HL-60/S4 treated with phorbol 12-myristate 13-acetate at 8.2 ng/mL for 4 days and 3 days (cell line): ENCODE results near the gene SGK1.
"Not testable (repeated sequence)": the region's sequence is repeated elsewhere in the genome, so short reads cannot be mapped to it uniquely, and the experiment has no call there.

Source experiments
- in situ Hi-C: fragments of 300-500 bp; cut with MboI; formaldehyde crosslinking; loops from 2 replicates; pipeline ENCODE4 v1.15.0; 2022; ENCODE audit warnings: low sequenced_read_pairs

SGK1 gene

DNA sequence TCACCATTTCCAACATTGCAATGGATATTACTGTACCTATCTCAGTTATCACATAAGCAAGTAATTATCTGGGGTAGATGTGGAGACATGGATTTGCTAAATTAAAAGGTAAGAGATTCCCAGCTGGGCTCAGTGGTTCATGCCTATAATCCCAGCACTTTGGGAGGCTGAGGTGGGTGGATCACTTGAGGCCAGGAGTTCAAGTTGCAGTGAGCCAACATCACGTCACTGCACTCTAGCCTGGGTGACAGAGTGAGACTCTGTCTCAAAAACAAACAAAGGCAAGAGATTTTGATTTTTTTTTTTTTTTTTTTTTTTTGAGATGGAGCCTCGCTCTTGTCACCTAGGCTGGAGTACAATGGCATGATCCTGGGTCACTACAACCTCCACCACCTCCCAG is 62.6 kb downstream of the SGK1 start:
- in situ Hi-C loops: not testable (repeated sequence)

- in situ Hi-C loops: no loop called here
These were observed 63.8 kb downstream of the SGK1 start for GRCh38 chr6:134254118-134254517.

- in situ Hi-C loops: no loop called here
These were observed 64.2 kb downstream of the SGK1 start for GRCh38 chr6:134253681-134254080.

DNA sequence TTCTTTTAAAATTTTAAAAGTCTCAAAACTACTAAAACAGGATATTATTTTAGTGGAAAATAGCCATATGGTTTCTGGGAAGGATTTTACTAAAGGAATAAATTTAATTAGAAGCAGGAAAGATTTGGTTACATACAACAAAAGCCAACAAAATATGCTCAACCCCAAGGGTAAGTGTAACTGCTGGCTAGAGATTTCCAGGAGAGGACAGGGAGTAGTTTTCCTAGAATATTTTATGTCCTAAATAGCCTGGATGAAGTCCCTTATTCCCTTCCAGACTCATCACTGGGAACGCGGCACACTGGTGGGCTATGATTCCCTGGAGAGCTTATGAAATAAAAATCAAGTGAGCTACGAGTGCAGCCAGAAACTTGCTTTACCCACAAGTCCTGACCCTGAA is 66.6 kb downstream of the SGK1 start:
- in situ Hi-C loops: no loop called here

- in situ Hi-C loops: no loop called here
These were observed 67.1 kb downstream of the SGK1 start for GRCh38 chr6:134250776-134251175.

- in situ Hi-C loops: no loop called here
These were observed 67.9 kb downstream of the SGK1 start for GRCh38 chr6:134249759-134250602.

- in situ Hi-C loops: no loop called here
These were observed 68.6 kb downstream of the SGK1 start for GRCh38 chr6:134249239-134249758.

GRCh38 chr6:134247844-134248580 is 69.9 kb downstream of the SGK1 start:
- in situ Hi-C loops: no loop called here

DNA sequence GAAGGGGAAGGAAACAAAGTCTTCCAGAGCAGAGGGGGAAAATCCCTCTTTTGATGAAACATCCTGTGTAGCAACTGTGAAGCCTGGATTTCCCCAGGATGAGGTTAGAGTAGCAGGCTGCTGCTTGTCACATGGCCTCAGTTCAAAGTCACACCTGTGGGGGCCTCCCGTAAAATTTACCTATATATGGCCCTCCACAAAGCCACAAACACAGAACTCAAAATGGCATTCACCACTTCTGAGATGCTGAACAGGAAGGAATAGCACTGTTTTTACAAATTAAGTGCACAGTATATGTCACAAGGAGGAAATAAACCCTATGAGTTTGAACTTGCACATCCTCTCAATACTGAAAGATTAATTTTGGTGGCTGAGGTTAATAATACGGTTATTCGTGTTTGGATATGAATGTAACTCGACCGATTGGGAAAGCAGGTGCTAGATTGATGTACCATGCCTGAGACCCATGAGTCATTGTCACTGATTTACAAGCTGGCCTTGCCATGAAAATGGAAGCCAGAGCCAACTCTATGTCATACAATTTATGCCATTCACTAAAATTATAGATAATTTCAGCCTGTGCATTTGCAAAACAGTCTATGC is 70.6 kb downstream of the SGK1 start:
- in situ Hi-C loops: no loop called here

- in situ Hi-C loops: no loop called here
These were observed 72.2 kb downstream of the SGK1 start for GRCh38 chr6:134245706-134246105.

GRCh38 chr6:134245041-134245440 is 72.9 kb downstream of the SGK1 start:
- in situ Hi-C loops: no loop called here

DNA sequence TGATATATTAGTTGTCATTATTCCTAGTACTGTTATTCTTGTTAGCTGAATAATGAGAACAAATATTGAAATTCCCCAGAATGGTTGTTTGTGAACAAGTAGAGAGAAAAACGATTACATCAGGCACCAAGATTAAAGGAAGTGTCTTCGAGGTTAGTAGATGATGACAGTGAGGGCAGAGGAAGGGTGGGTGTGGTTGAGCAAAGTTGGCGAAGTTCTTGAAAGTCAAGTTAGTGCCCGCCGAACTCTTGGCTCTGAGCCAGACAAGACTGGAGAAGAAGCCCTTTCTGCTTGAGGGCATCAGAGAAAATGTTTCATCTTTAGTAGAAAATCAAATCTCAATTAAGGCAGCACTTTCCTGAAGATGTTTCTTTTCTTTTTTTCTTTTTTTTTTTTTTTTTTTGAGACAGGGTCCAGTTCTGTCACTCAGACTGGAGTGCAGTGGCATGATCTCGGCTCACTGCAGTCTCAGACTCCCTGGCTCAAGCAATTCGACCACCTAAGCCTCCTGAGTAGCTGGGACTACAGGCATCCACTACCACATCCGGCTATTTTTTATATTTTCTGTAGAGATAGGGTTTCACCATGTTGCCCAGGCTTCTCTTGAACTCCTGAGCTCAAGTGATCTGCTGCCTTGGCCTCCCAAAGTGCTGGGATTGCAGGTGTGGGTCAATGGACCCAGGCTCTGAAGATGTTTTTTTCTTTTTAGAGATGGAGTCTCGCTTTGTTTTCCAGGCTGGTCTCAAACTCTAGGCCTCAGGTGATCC is 77.1 kb downstream of the SGK1 start:
- in situ Hi-C loops: no loop called here

DNA sequence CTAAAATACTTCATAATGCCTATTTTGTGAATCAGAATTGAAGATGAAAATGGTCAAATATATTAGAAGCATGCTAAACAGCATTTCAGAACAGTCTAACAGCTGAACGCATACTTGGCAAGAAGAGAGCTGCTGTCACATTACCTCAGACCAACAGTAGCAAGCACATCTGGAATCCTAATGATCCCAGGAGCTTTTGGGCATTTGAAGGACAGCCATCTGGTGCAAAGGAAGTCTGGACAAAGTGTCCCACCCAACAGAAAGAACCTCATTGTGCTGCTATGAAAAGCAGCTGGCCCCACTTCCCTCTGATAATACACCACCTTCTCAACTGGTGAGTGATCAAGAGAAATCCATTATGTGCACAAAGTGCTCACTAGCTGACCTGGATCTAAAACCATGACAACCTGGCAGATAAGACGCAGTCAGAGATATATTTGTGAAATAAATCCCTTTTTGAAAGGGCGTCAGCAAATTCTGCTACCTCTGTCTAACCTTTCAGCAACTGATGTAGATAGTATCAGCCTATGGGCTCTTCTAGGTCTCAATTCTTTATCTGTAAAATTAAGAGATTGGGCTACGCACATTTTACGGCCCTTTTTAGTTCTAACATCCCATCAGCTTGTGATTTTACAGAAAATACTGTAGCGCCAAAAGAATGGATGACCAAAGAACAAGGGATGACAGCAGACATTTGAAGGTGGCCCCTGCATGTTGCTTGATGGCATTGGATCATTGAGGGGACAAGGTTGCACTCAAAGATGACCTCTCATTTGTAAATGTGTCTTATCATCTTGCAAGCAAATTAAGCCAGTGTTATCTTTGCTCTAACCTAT is 78.7 kb downstream of the SGK1 start:
- in situ Hi-C loops: no loop called here

DNA sequence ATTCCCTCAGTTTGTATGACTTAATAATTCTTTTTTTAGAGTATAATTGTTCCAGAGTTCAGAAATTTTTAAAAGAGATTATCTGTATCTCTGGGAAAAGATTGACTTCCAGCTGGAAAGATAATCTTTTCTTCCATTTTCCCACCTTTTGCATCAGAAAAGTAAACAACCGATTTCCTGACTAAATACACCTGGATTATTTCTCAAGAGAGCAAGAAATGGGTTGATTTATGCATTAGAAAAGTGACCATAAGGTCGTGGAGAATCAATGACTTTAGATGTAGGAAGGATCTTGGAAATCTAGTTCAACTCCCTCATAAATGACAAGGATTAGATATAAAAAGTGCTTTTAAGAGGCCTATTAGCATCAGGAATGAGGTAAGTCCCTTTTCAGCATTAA is 79.9 kb downstream of the SGK1 start:
- in situ Hi-C loops: no loop called here

GRCh38 chr6:134235937-134236751 is 81.8 kb downstream of the SGK1 start:
- in situ Hi-C loops: no loop called here

GRCh38 chr6:134235334-134235733 is 82.6 kb downstream of the SGK1 start:
- in situ Hi-C loops: not testable (repeated sequence)

- in situ Hi-C loops: no loop called here
These were observed 84.5 kb downstream of the SGK1 start for GRCh38 chr6:134233180-134233955.

- in situ Hi-C loops: no loop called here
These were observed 87.0 kb downstream of the SGK1 start for GRCh38 chr6:134230940-134231339.
